ENCODE measurements around the gene APP.

DNA sequence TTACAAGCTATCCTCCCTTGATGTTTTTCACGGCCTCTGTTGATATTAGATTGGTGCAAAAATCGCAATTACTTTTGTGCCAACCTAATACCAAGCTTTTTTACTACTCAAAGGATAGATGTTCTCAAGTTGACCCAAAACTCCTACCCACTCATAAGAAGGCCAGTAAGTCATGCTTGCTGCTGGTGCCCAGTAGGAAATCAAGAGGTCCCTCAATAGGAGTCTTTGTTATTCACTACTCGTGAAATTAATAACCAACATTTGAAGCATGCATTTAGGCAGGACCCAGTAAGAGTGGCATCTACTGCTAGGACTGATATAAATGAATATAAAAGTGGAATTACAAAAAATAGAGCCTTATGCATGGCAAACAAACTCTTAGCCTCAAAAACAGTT lies 52.6 kb downstream of the APP start:
- TF ChIP-seq CTCF (IDR thresholded peaks at IDR 0.05; ENCODE audit: low read length) (no peak), EZH2 (IDR thresholded peaks at IDR 0.05; ENCODE audit: borderline replicate concordance, low read length) (no peak)
